RKO (cell line): ENCODE results near the gene C20orf96.
A peak's percentile ranks its signal among the peaks of the same experiment; 100 is the strongest.
"Not testable (repeated sequence)": the region's sequence is repeated elsewhere in the genome, so short reads cannot be mapped to it uniquely, and the experiment has no call there.

Experiments
- DNase-seq: peaks from one replicate; pipeline ENCODE4 v3.0.0-alpha.2; 2016; ENCODE audit warnings: low spot score

C20orf96 gene

DNA sequence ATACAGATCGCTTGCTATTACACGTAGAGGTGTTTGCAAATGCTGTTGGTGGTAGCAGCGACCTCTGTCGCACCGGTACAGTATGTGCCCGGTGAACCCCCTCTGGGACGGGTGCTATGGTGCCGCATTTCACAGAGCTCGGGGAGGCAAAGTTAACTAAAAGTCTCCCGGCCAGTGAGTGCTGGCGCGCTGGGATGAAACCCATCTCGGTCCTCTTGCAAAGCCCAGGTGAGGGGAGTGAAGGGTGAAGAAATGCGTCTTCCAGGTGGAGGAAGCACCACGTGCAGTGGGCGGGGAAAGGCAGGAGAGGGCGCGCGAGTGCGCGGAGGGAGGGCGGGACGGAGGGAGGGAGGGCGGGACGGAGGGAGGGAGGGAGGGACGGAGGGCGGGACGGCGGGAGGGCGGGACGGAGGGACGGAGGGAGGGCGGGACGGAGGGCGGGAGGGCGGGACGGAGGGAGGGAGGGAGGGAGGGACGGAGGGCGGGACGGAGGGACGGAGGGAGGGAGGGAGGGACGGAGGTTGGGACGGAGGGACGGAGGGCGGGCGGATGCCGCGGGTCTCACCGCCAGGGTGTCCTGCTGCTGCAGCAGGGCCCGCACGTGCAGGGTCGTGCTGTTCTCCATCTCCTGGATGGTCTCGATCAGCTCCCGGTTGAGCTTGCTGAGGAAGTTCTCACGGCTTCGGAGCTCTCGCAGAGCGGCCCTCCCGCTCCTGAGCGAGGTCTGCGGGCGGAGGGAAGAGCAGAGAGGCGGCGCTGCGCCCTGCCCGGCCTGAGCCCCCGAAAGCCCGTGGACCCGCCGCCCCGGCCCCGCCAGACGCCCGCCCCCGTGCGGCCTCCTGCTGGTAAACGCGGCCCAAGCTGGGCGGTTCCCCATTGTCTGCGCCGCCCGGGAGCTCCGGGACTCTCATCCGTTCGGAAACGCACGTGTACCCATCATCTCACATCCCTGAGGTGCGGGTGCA lies 11.7 kb downstream of the C20orf96 start:
- no peak for DNase-seq

GRCh38 chr20:278181-278580 lies 12.4 kb downstream of the C20orf96 start:
- DNase-seq, result no peak

GRCh38 chr20:277496-277781 lies 13.1 kb downstream of the C20orf96 start:
- no peak for DNase-seq

GRCh38 chr20:276620-277495 lies 13.7 kb downstream of the C20orf96 start:
- DNase-seq, result no peak

DNA sequence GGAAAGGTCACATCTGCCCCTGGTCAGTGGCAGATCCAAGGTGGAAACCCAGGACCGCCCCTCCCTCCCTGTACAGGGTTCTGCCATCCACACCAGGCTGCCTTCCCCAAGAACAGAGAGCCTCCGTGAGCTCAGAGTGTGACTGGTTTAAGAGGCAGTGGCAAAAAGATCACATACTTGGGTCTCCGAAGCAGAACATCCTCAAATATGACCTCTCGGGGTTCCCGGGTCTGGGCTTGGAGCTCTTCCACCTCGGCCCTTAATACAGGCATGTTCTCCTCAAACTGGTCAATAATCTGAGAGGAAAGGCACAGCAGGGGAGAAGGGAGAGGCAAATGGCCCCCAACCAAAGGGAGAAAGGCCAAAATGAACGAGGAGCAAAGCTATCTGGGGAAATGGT lies 14.8 kb downstream of the C20orf96 start:
- no peak for DNase-seq

DNA sequence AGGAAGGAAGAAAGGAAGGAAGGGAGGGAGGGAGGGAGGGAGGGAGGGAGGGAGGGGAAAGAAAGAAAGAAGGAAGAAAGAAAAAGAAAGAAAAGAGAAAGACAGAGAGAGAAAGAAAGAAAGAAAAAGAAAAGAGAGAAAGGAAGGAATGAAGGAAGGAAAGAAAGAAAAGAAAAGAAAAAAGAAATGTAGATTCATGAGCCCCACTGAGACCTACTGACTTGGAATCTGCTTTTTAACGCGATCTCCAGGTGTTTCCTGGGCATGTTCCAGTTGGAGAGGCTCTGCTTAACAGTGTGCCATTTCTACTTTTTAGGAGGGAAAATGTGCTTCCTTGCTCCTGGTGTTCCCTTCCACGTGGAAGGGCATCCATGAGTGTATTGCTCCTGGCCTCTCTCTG lies 16.7 kb downstream of the C20orf96 start:
- no peak for DNase-seq

DNA sequence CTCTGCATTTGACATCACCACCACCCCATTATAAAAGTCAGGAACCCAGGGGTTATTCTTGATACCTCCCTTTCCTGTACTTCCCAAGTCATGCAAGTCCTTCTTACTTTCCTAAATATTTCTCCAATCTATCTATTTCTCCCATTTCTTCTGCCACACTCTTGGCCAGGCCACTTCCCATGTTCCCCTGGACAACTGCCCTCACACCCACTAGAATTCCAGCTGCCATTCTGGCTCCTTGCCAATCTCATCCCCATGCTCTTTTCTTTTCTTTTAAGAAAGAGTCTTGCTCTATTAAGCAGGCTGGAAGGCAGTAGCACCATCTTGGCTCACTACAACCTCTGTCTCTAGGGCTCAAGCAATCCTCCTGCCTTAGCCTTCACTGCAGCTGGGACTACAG lies 17.8 kb downstream of the C20orf96 start:
- no peak for DNase-seq

- DNase-seq, result no peak
Measured at GRCh38 chr20:271528-271927, 19.0 kb downstream of the C20orf96 start.

- DNase-seq, result no peak
Measured at GRCh38 chr20:271069-271468, 19.5 kb downstream of the C20orf96 start.

DNA sequence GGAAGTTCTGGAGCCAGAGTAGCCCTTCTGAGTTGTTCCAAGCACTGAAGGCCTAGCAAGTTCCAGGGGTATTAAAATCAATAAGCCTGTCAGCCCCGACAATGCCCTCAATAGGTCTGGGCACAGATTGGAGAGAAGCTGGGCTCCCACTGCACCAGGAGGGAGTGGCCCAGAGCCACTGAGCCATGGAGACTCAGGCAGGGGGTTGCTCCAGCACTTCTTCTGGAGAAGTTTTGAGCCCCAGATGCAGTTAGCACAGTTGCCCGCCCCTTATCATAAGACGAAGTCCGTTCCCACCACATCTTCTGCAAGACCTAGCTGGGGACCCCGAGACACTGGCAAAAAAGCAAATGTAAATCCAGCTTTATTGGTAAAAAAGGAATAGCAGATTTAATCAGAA lies 20.0 kb downstream of the C20orf96 start:
- DNase-seq, result no peak

DNA sequence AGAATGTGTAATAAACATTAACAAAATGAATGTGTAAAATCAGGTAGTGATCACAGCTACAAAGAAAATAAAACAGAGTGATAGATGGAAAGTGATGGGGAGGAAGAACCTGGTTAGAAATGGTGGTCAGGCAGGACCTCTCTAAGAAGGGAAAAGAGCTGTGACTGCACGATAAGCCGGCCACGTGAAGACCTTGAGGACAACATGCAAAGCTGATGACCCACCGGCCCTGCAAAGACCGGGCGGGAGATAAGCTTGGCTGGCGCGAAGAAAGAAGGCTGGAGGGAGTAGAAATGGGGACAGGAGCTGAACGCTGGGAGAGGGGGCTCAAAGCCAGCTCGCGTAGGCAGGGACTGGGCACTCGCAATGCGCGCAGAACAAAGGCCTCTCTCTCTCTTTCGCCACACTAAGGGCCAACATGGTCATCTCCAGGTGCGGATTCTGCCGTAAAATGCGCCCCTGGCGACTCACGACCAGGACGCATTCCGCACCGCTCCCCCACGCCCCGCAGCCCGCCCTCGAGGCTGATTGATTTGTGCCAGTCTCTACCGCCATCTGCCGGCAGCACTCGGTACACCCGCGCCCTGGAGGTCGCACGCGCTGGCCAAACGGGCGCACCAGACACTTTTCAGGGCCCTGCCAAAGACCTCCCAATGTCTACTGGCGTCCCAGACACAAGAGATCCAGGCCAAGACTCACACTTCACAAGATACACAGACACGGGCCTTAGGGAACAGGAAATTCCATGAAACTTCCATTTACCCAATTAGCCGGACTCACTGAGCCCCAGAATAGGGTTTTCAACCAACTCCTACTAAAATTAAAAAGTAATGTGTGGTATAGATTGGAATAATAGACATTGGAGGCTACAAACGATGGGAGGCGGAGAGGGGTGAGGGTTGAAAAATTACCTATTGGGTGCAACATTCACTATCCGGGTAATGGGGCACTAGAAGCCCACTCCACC lies 23.7 kb downstream of the C20orf96 start:
- DNase-seq, result peak; percentile 92

- DNase-seq, result no peak
Measured at GRCh38 chr20:263701-264100, 26.8 kb downstream of the C20orf96 start.

- no peak for DNase-seq
Measured at GRCh38 chr20:259981-260380, 30.6 kb downstream of the C20orf96 start.

DNA sequence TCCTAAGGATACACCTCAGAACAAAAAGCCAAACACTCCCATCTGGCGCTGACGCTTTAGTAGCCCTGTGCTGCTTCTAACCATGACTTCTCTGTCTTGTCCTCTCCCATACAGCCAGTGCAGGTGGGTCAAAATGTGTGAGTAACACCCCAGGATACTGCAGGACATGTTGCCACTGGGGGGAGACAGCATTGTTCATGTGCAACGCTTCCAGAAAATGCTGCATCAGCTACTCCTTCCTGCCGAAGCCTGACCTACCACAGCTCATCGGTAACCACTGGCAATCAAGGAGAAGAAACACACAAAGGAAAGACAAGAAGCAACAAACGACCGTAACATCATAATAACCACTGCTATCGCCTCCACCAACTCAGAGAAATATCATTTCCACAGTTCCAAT lies 31.6 kb downstream of the C20orf96 start:
- DNase-seq, result peak; percentile 26

DNA sequence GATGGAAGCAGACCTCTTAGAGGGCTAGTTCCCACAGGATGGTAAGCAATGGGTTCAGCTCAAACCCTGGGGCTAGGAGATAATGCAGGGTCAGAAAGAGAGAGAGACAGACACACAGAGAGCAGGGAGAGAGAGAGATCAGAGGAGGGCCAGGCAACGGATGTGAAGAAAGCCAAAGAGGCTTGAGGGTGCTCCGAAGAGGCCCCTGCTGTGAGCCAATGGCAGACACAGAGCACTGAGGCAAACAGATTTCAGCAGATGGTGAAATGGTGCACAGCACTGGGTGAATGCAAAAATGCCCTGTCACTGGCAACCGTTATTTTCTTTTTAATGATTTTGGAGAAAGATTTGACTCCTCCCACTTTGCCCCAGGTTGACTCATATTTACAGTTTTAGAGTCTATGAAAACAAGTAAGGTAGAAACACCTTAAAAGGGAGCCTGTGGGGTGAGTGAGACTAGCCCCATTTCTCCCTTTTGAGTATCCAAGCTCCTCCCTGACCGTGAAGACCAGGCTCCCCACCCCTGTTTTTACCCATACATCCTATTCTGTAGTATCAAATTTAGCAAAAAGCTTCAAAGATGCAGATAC lies 32.2 kb downstream of the C20orf96 start:
- DNase-seq, result no peak

DNA sequence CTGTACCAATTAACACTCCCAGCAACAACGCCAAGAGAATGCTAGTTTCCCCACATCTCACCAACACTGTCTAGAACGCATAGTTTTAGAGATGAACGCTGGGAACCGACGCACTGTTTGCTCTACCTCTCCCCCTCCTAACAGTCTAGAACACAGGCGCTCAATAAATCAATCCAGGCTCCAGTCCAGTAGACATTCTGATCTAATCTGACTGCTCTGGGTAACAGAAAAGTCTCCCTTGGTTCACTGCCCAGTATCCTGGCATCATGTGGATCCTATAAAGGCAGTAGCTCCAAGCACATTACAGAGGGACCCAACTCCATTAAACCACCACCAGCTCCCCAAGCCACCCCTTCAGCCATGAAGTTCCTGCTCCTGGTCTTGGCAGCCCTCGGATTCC lies 33.1 kb downstream of the C20orf96 start, which contains the start of gene DEFB132:
Gene DEFB132, plus strand, starts transcription at position 306 of the 400 bp plus-strand sequence. Its CDS starts 55 bp downstream, at position 361.
- no peak for DNase-seq

- DNase-seq, result not testable (repeated sequence)
Measured at GRCh38 chr20:253447-253846, 37.1 kb downstream of the C20orf96 start.

GRCh38 chr20:252801-253200 lies 37.7 kb downstream of the C20orf96 start:
- DNase-seq, result no peak

DNA sequence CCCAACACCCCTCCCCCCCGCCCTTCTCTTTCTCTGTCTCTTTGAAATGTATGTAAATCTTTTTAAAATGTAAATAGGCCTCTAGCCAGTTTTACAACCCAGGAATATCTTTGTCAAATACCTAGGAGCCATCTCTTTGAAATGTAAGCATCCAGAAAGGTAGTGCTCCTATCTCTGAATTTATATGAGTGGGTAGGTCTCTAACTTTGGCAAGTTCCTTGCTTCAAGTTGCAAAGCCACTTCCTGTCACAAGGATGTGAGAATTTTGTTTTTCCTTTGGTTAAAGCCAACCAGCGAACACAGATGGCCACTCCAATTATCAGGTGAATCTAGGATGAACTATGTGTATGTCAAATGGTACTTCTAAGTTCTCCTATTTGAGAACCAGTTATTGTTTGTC lies 39.2 kb downstream of the C20orf96 start:
- DNase-seq, result no peak

DNA sequence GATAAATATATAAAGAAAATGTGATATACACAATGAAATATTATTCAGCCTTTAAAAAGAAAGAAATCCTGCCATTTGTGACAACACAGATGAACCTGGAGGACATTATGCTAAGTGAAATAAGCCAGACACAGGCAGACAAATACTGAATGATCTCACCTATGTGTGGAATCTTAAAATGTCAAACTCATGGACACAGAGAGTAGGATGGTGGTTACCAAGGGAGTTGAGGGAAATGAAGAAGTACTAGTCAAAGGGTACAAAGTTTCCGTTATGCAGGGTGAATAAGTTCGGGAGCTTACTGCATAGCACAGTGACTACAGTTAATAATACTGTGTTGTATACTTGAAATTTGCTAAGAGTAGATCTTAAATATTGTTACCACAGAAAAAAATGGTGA lies 47.6 kb downstream of the C20orf96 start:
- no peak for DNase-seq

DNA sequence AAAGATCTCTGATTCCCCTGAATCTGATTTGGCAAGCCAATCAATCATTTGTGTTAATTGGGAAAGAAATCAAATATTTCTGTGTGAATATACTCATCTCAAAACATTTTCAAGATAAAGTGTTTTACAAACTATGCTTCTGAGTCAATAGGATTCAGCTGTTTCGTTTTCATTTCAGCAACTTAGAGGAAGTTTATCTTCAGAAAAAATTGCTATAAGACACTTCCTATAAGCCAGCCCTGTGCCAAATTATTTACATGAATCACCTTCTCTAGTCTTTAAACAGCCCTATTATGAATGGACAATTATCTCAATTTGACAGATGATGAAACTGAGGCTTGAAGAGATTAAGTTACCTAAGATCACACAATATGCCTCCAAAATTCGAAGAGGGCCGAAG lies 52.6 kb downstream of the C20orf96 start:
- DNase-seq, result no peak
